ENCODE data around the gene KATNAL2.
"Not testable (repeated sequence)": the region's sequence is repeated elsewhere in the genome, so short reads cannot be mapped to it uniquely, and the experiment has no call there.

KATNAL2 gene

DNA sequence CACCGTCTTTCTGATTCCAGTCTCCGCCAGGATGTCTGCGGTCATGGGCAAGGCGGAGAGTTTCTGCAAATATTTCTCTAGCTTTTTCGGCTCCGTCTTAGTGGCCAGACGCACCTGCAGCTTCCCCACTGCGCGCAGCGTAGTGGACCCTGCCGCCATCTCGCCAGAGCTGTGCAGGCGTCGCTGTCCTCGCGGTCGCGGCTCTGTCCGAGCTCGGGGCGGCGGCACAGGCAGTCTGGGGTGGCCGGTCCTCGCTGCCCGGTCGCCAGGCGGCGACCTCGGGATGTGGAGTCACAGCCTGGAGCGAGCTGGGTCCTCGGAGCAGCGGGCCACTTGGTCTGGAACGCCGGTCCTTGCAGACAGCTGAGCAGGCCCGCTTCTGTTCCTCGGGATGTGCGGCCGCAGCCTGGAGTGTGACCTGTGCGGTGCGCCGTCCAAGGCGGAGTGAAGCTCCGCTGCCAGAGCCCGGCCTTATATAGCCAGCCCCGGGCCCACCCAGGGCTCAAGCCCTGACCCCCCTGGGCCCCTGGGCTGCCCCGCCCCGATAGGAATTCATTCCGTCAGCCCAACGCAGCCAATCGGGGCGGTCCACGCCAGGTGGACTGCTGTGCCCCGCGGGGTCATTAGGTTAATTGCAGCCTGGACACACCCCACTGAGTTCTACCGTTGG, 112.4 kb downstream of the KATNAL2 start:
- not testable (repeated sequence) for DNase-seq (ENCODE audit: extremely low read depth in 1 of 2, low read depth in 1 of 2)

- DNase-seq (ENCODE audit: extremely low read depth in 1 of 2, low read depth in 1 of 2) = not testable (repeated sequence)
Observed at GRCh38 chr18:47030887-47031286, 113.5 kb downstream of the KATNAL2 start.

DNA sequence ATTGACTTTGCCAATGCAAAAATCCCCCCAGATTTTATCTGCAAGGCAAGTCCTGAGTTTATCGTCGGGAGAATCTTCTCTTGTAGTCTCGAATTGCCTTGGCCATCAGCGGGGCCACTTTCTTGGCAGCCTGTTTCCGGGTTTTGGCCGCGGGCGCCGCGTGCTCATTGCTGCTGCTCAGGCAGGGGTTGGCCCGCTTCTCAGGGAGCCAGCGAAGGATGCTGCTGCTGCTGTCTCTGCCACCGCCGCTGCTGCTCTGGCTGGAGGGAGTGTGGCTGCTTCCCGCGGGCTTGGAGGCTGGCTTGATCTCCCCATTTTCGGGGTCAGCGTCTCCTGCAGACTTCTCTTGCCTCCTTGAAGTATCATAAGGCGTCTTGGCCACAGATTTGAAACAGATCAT, 115.5 kb downstream of the KATNAL2 start:
- DNase-seq (ENCODE audit: extremely low read depth in 1 of 2, low read depth in 1 of 2) = no peak

DNA sequence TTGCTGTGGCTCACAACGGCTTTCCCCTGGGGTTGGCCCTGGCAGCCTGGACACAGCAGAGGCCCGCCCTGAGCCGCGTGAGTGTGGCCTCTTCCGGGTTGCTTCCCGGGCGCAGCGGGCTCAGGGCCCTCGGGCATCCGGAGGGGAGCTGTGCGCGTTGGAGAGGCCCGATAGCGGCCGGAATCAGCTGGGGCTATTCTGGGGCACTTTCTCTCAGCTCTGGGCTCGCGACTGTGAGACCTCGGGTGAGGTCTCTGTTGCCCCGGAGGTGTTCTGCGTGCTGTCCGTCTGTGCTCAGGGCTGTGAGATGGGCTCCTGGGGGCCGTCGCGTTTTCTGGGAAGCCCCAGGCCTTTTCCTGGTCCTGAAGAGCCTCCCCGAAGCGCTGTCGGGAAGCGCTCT, 117.2 kb downstream of the KATNAL2 start:
- not testable (repeated sequence) for DNase-seq (ENCODE audit: extremely low read depth in 1 of 2, low read depth in 1 of 2)

GRCh38 chr18:47035156-47035671, 117.8 kb downstream of the KATNAL2 start, which contains the start of gene ELOA2:
Gene ELOA2 (minus strand): TSS chr18:47035621. CDS start chr18:47035264, 357 bp downstream.
- no peak for DNase-seq (ENCODE audit: extremely low read depth in 1 of 2, low read depth in 1 of 2)

DNA sequence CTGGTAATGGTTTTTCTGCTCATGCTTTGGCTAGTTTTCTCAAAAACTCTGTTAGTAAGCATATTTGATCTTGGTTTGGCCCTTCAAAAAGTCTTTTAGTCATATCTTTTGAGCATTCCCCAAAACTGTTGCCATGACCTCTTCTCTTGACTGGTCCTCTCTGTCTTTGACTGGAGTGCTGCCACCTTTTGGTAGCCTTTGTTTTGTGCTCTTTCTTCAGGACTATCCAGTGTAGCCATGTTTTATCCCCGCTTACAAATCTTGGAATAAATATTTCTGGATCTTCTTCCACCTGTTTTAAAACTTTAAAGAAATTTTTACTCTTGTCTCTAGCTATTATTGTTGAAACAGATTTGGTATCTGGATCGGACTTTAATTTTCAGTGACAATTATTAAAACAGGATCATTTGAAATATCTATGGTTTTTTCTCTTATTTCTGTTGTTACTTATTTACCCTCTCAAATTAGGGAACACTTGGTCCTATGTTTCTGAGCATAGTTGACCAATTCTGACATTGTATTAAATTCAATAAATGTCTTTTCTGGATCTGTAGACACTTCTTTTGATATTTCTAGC, 119.0 kb downstream of the KATNAL2 start:
- DNase-seq (ENCODE audit: extremely low read depth in 1 of 2, low read depth in 1 of 2) = no peak

DNA sequence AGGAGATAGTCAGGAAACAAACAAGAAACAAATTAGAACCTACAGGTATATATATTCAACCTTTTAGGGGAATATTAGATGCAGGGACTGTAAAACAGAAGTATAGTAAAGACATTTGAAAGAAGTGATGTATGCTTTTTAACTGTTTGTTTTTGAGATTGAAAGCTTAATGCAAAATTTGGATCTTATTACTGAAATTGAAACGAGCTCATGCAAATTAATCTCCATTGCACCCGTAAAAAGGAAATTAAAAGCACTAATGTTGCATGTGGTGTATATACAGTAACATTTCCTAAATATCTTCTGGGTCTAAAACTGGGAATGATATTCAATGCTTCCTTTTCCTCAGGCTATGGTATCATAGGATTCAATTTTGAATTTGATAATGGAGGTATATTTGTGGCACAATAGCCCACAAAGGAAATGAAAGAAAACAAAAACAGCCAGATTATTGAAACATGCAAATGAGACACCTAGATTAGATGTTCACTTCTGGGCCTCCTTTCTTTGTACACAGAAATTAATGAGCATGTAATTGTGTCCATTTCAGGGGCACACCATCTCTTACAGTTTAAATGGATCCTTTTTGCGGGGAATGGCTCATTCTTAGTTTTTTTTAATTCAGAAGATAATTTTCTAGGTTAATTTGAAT, 119.7 kb downstream of the KATNAL2 start:
- DNase-seq (ENCODE audit: extremely low read depth in 1 of 2, low read depth in 1 of 2) = no peak

DNA sequence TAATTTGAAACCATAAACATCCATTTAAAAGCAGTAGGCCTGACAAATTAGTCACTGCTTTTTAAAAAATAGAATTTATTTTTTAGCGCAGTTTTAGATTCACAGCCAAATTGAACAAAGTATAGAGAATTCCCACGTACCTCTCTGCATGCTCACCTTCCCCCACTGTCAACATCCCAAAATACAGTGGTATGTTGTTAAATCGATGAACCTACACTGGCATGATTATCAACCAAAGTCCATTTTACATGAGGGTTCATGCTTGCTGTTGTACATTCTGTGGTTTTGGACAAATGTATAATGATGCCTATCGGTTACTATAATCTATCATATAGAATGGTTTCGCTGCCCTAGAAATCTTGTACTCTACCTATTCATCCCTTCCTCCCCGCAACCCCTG, 123.6 kb downstream of the KATNAL2 start:
- DNase-seq (ENCODE audit: extremely low read depth in 1 of 2, low read depth in 1 of 2) = no peak

GRCh38 chr18:47050468-47050867, 133.1 kb downstream of the KATNAL2 start:
- no peak for DNase-seq (ENCODE audit: extremely low read depth in 1 of 2, low read depth in 1 of 2)

GRCh38 chr18:47054369-47054768, 137.0 kb downstream of the KATNAL2 start:
- no peak for DNase-seq (ENCODE audit: extremely low read depth in 1 of 2, low read depth in 1 of 2)

DNA sequence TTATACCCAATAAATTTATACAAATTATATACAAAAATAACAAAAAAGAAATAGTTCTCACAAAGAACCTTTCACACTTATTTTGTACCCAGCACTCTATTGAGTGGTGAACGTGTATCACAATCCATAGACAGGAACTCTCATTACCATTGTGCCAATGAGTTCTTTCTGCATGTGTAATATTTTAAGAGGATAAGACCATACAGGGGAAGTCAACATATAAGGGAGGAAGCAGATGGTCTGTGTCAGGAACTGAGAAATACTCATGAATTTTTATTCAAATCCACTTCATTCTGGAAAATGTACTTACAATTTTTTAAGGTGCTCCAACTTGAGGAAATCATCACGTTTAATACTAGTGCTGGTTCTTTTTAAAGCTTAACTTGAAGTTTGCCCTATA, 145.1 kb downstream of the KATNAL2 start:
- DNase-seq (ENCODE audit: extremely low read depth in 1 of 2, low read depth in 1 of 2) = no peak

- no peak for DNase-seq (ENCODE audit: extremely low read depth in 1 of 2, low read depth in 1 of 2)
Observed at GRCh38 chr18:47063096-47063495, 145.7 kb downstream of the KATNAL2 start.

GRCh38 chr18:47067648-47068047, 150.2 kb downstream of the KATNAL2 start:
- no peak for DNase-seq (ENCODE audit: extremely low read depth in 1 of 2, low read depth in 1 of 2)

DNA sequence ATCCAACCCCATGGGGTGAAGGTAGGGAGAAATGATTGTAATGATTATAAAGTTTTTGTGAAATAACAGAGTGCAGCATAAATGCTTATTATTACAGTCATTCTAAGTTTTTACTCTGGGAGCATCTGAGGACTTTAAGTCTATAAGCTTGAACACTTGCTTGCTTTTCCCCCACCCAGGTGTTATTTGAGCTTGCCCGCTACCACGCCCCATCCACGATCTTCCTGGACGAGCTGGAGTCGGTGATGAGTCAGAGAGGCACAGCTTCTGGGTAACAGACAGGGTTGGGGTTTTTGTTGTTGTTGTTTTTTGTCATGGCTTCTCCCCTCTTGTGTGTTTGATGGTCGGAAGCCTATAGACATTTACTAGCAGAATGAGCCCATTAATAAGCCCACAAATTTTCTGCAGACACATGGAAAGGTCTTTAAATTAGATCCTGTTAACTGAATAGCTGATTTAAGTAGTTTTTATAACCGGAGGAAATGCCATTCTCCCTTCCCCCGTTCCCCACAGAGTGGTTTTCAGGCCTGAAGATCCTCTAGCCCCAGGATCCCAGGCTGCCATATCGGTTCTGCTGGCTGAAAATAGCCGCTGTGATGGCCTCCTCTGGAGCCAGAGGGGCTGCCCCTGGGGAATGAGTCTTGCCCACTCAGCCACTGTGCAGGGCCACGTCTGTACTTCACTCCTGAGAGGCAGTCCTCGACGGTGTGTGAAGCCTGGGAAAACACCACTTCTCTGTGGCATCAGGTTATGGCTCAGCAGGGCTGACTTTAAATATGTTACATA, 157.9 kb downstream of the KATNAL2 start:
- no peak for DNase-seq (ENCODE audit: extremely low read depth in 1 of 2, low read depth in 1 of 2)

DNA sequence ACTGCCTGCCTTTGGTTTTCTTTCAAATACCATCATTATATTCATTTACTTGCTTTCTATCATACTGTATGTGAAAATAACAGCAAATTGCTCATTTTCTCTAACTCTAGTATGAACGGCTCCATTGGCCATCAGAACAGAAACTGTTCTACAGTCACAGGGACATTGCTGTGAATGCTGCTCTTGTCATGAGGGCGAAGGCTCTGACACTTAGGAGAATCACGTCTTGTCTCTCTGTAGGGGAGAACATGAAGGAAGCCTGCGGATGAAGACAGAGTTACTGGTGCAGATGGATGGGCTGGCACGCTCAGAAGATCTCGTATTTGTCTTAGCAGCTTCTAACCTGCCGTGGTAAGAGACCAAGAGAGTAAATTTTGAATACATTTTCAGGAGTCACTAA, 159.7 kb downstream of the KATNAL2 start:
- no peak for DNase-seq (ENCODE audit: extremely low read depth in 1 of 2, low read depth in 1 of 2)

DNA sequence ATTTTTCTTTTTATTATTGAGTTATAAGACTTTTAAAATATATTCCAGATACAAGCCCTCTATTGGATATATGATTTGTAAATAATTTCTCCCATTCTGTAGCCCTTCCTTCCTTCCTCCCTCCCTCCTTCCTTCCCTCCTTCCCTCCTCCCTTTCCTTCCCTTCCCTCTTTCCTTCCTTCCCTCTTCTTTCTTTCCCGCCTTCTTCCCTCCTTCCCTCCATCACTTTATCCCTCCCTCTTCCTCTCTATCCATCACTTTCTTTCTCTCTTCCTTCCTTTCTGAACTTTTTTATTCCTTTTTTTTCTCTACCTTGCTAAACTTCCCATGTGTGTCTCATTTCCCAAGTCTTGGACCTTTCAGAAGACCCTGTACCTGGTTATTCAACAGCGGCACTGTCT, 163.5 kb downstream of the KATNAL2 start:
- no peak for DNase-seq (ENCODE audit: extremely low read depth in 1 of 2, low read depth in 1 of 2)

DNA sequence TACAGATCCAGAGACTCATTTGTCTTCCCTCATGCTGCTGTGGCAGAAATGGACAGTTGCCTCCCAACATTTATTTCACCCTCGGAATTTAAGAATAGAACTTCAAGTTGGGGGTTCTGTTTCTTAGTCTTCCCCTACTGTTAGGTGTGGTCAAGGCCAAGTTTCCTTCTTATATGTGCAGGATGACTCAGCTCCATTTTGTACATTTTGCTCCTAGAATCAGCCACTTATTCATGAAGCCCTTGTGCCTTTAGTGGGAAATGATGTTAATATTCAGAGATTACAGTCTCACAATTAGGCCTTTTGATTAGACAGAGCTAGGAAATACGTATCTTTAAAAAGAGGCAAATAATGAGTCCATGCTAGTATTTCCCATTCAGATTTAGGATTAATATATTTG, 164.2 kb downstream of the KATNAL2 start:
- no peak for DNase-seq (ENCODE audit: extremely low read depth in 1 of 2, low read depth in 1 of 2)

DNA sequence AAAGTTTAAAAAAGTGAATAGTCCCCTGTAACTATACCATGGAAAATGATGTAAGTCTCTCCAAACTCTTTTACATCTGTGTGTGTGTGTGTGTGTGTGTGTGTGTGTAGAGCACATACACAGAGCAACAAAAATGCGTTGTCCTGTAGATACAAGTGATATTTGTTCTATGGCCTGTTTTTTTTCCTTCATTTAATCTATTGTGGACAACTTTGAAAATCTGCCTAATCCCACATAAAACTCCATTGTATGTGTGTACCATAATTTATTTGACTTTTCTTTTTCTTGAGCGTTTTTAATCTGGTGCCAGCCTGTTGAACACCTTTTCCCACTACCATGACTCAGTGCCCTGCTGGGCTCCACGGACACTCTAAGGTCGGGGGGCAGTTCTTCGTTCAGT, 170.3 kb downstream of the KATNAL2 start:
- no peak for DNase-seq (ENCODE audit: extremely low read depth in 1 of 2, low read depth in 1 of 2)

DNA sequence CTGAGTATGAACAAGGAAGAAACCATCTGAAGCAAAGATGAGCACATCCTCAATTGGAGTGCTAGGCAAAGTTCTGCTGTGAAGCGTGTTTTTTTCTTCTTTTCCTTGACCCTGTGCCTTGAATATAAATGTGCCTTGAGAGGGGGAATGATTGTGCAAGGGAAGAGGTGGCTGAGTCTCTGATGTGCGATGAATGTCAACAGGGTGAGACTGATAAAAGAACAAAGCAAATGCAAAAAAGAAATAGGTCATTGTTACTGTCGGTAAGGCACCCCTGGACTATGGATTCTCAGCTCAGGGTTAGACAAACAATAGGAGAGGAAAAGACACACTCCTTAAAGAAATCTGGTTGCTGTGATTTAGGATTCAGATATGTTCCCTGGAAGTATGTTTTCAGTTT, 178.4 kb downstream of the KATNAL2 start:
- DNase-seq (ENCODE audit: extremely low read depth in 1 of 2, low read depth in 1 of 2) = no peak

DNA sequence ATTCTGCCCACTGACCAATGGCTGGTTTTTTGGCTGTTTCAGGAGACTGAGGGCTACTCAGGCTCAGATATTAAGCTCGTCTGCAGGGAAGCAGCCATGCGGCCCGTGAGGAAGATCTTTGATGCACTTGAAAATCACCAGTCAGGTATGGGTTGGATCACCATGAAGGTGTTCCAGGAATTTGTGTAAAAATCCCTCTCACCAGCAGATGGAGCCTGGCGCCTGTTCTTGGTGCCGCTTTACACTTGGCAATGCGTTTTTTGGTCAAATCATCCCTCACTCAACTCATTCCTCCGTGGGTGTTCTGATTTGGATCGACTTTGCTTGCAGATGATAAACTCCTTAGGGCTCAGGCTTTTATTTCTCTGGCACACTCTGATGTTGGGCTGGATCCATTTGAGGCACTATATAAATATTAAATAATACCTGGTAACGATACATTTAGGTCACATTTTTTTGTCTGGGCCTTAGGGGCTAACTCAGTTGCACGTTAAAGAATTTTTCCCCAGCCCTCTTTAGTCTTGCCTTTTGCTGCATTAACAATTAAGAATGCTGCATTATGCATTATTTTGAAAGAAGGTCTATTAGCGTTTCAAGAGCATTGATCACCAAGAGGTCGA, 182.9 kb downstream of the KATNAL2 start:
- DNase-seq (ENCODE audit: extremely low read depth in 1 of 2, low read depth in 1 of 2) = peak; percentile 16 to 18

DNA sequence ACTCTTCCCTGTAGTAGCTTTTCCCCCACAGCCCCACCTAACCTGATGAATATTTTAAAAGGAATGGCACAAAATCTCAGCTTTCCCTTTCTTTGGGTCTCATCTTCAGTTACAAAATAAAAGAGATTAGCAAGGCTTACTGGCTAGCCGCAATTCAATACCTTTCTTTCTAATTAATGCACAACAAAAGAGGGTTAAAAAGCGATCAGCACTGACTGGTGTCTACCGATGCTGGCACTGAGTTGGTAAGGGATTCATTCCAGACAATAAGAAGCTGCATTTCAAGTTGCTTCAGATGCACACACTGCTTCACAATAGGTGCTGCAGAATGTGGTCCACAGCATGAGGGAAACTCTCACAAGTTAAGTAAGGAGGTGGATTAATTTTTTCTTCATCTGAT, 191.0 kb downstream of the KATNAL2 start:
- DNase-seq (ENCODE audit: extremely low read depth in 1 of 2, low read depth in 1 of 2) = no peak

All from activated CD8-positive, alpha-beta memory T cell treated with anti-CD3 and anti-CD28 coated beads for 1 hour (primary cell).